HG03342 (cell line): ENCODE data around the gene SHMT2.

ENCODE experiments used
- ATAC-seq: cut with Tn5 transposase; IDR thresholded peaks from one replicate; pipeline ENCODE4 v1.9.1; 2021; ENCODE audit warnings: mild to moderate bottlenecking, moderate library complexity; ENCODE audit not compliant: unreplicated experiment

Gene SHMT2

GRCh38 chr12:57229634-57230380 lies at the start of gene SHMT2:
Gene SHMT2 (plus strand): TSS chr12:57229711. CDS start chr12:57229779, 68 bp downstream.
- ATAC-seq, result peak; percentile 58

DNA sequence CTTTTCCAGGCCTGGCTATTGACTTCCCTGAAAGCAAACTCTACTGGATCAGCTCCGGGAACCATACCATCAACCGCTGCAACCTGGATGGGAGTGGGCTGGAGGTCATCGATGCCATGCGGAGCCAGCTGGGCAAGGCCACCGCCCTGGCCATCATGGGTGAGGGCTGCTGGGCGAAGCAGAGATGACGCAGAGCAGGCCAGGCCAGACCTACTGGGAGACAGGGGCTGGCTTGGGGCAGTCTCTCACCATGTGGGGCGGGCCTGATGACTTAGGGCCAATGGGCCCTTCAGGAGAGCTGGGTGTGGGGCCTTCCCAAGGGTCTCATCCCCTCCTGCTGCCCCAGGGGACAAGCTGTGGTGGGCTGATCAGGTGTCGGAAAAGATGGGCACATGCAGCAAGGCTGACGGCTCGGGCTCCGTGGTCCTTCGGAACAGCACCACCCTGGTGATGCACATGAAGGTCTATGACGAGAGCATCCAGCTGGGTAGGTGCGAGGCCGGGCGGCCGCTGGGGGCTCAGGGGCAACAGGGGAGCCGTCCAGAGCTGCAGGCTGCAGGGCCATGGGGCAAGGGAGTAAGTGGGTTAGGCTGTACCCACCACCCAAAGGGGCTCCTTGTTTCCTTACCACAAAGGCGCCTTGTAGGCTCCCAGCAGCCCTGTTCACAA lies 49.1 kb upstream of the SHMT2 start:
- ATAC-seq, result no peak

DNA sequence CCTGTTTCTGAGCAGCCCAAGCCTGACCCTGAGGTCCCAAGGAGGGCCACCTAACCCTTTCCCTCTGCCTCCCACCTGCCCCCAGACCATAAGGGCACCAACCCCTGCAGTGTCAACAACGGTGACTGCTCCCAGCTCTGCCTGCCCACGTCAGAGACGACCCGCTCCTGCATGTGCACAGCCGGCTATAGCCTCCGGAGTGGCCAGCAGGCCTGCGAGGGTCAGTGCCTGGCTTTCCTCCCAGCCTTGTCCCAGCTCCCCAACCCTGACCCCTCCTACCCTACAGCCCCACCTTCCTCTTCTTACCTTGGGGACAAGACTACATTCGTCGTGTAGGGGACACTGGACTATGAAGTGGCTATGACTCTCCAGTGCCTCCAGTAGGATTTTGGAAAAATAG lies 48.4 kb upstream of the SHMT2 start:
- no peak for ATAC-seq

- ATAC-seq, result no peak
Measured at GRCh38 chr12:57181561-57182155, 47.9 kb upstream of the SHMT2 start.

DNA sequence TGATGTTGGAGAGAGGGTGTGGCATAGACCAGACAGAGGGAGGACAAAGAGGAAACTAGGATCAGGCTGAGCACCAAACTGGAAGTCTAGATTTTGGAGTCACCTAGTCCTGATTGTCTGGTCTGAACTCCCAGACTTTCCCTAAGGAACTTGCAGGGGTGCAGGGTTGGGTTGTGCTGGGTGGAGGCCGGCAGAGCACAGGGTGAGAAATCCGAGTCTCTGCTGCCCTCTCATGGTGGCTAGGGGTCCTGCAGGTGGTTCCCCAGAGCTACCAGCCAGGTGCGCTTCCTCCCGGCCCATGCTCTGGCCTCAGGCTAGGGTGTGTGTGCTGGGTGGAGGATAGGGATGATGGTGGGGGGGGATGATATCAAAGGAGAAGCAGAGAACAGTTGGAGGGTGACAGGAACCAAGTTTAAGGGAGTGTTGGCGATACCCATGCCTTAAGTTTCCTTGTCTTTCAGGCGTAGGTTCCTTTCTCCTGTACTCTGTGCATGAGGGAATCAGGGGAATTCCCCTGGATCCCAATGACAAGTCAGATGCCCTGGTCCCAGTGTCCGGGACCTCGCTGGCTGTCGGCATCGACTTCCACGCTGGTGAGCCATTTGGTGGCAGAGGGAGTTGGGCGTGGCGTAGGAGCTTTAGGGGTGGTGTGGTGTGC lies 46.5 kb upstream of the SHMT2 start:
- peak; percentile 86 for ATAC-seq

DNA sequence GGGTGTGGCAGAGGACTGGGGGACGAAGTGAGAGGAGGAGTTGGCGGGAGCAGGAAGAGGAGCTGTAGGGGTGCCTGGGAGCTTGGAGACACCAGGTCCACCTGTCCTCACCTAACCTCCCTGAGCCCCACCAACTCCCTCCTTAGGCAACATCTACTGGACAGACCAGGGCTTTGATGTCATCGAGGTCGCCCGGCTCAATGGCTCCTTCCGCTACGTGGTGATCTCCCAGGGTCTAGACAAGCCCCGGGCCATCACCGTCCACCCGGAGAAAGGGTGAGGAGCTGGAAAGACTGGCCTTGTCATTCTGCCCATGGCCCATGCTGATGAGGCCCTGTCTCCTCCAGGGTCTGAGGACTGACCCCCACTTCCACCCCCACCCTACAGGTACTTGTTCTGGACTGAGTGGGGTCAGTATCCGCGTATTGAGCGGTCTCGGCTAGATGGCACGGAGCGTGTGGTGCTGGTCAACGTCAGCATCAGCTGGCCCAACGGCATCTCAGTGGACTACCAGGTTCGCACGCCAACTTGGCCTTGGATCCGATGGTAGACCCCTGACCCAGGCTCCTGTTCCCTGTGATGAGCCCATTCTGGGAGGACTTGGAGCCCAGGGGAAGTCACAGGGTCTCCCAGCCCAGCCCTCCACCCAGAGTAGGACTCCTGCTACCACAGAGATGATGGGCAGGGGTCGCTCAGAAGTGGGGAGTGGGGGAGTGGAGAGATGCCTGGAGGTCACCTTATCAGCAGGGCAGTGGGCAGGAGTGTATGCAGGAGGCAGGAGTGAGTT lies 45.4 kb upstream of the SHMT2 start:
- ATAC-seq, result no peak

- no peak for ATAC-seq
Measured at GRCh38 chr12:57185403-57185802, 44.1 kb upstream of the SHMT2 start.

GRCh38 chr12:57185906-57186508 lies 43.5 kb upstream of the SHMT2 start:
- ATAC-seq, result no peak

DNA sequence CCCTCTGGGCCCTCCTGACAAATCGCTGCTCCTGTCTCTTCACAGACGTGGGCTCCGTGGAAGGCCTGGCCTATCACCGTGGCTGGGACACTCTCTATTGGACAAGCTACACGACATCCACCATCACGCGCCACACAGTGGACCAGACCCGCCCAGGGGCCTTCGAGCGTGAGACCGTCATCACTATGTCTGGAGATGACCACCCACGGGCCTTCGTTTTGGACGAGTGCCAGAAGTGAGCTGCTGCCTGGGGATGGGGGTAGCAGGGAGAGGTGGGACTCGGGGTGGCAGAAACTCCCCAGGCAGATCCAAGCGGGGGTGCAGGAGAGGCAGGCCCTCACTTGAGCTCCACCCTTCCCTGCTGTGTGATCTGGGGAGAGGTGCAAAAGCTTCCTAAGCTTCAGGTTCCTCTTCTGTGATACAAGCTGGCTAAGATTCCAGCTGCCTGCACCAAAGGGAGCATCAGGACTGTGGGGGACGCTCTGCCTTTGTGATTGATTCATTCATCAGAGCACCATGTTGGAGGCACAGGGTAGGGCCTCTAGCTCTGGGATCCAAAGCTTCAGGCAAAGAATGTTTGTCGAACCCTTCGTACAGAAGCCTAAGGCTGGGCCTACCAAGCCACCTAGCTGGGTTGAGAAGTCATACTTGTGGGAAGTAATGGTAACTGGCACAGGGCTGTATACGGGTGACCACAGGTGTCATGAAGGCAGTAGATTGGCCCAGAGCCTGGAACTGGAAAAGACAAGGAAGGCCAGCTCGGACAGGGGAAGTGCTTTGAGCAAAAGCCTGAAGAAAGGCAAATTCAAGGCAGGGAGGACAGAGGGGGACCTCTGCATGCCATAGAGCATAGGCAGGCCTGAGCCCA lies 42.1 kb upstream of the SHMT2 start:
- ATAC-seq, result no peak

GRCh38 chr12:57188090-57188425 lies 41.5 kb upstream of the SHMT2 start:
- no peak for ATAC-seq

DNA sequence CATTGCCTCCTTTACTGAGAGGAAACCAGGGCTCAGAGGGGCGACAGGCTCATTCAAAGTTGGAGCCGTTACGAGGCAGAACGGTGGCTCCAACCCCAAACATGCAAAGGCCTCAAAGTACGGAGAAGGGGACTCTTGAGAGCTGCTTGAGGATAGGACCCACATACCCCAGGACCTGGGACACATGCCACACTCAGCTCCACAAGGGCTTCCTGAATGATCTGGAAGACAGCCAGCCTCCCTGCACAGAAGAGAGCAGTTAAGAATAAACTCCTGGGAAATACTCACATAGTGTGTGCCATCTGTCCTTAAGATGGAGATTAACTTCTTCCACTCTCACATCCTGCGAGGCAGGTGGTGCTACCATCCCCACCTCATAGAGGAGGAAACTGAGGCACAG lies 39.5 kb upstream of the SHMT2 start:
- no peak for ATAC-seq

DNA sequence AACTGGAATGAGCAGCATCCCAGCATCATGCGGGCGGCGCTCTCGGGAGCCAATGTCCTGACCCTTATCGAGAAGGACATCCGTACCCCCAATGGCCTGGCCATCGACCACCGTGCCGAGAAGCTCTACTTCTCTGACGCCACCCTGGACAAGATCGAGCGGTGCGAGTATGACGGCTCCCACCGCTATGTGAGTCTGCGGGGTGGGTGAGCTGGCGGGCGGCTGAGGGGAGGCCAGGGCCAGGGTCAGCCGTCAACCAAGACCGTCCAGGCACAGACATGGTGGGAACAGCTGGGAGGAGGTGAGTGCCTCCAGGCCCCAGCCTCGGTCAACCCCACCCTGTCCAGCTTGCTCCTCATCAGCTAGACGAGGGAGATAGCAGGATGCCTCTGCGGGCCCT lies 38.7 kb upstream of the SHMT2 start:
- ATAC-seq, result no peak

DNA sequence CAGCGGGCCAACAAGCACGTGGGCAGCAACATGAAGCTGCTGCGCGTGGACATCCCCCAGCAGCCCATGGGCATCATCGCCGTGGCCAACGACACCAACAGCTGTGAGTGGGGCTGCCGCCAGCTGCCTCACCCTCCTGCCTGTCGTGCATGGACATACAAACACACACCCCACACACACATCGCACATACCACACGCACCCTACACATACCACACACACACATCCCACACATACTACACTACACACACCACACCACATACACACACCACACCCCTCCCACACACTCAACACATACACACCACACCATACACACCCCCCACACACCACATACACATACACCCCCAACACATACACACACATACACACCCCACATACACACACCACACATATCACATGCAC lies 38.1 kb upstream of the SHMT2 start:
- ATAC-seq, result no peak

GRCh38 chr12:57192920-57193319 lies 36.6 kb upstream of the SHMT2 start:
- no peak for ATAC-seq

DNA sequence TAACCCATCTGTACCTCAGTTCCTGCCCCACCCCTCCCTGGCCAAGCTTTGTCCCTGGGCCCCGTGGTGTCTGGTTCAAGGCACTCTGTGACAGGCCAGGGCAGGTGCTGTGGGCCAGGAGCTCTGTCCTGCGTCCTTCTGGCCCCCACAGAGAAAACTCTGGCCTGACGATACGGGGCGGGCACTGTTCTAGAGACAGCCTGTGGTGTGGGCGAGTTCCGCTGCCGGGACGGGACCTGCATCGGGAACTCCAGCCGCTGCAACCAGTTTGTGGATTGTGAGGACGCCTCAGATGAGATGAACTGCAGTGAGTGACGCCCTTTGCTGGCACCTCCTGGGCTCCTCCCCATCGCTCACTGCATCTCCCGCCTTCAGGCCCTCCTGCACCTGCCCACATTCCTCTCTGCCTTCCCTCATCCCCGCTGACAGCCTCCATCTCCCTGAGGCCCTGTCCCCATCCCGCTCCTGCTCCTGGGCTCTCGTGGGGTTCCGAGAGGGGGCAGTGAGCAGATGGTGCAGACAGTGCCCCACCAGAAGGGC lies 35.7 kb upstream of the SHMT2 start:
- ATAC-seq, result no peak

- ATAC-seq, result no peak
Measured at GRCh38 chr12:57194253-57194652, 35.3 kb upstream of the SHMT2 start.

DNA sequence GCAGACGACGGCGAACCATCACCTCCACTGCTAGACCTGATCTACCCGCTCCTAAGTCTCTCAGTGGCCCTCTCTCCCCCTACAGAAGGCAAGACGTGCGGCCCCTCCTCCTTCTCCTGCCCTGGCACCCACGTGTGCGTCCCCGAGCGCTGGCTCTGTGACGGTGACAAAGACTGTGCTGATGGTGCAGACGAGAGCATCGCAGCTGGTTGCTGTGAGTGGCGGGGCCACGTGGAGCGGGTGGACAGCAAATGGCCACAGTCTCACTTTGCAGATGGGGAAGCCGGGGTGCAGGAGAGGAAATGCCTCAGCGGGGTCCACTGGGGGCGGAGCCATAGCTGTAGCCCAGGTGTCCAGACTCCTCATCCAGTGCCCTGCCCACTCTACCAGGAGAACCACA lies 34.3 kb upstream of the SHMT2 start:
- no peak for ATAC-seq

GRCh38 chr12:57195611-57196371 lies 33.7 kb upstream of the SHMT2 start:
- ATAC-seq, result no peak

- ATAC-seq, result no peak
Measured at GRCh38 chr12:57196439-57196838, 33.1 kb upstream of the SHMT2 start.
